Hematopoietic multipotent progenitor cell treated with erythropoietin and hydrocortisone succinate and interleukin-3 and kit ligand, for 15 days (in vitro differentiated cells): ENCODE results near the gene SLC2A4RG.
A peak's percentile ranks its signal among the peaks of the same experiment; 100 is the strongest.

Experiments
- DNase-seq: peaks from one replicate; pipeline ENCODE4 v3.0.0-alpha.2; 2015; ENCODE audit warnings: low spot score

SLC2A4RG gene

GRCh38 chr20:63739130-63740069 lies at the start of gene SLC2A4RG:
SLC2A4RG (plus strand) TSS chr20:63739776; CDS start chr20:63739913, 137 bp downstream.
- DNase-seq: peak; percentile 81

- DNase-seq: no peak
These were observed 49.3 kb upstream of the SLC2A4RG start for GRCh38 chr20:63690003-63690897.

GRCh38 chr20:63690898-63691710 lies 48.5 kb upstream of the SLC2A4RG start:
- DNase-seq: no peak

GRCh38 chr20:63691711-63692435 lies 47.7 kb upstream of the SLC2A4RG start:
- no peak for DNase-seq

GRCh38 chr20:63692436-63693082 lies 47.0 kb upstream of the SLC2A4RG start:
- DNase-seq: no peak

GRCh38 chr20:63693083-63693732 lies 46.4 kb upstream of the SLC2A4RG start:
- DNase-seq: no peak

- no peak for DNase-seq
These were observed 45.6 kb upstream of the SLC2A4RG start for GRCh38 chr20:63693733-63694583.

GRCh38 chr20:63694584-63695423 lies 44.8 kb upstream of the SLC2A4RG start:
- DNase-seq: no peak

GRCh38 chr20:63695424-63696305 lies 43.9 kb upstream of the SLC2A4RG start:
- no peak for DNase-seq

GRCh38 chr20:63696306-63696627 lies 43.3 kb upstream of the SLC2A4RG start:
- no peak for DNase-seq

GRCh38 chr20:63696628-63697356 lies 42.8 kb upstream of the SLC2A4RG start, which contains the start of gene TNFRSF6B:
TNFRSF6B (plus strand) TSS chr20:63696652; CDS start chr20:63696768, 116 bp downstream.
- no peak for DNase-seq

- no peak for DNase-seq
These were observed 42.2 kb upstream of the SLC2A4RG start for GRCh38 chr20:63697357-63697867.

- DNase-seq: no peak
These were observed 41.6 kb upstream of the SLC2A4RG start for GRCh38 chr20:63697868-63698545.

- DNase-seq: no peak
These were observed 40.7 kb upstream of the SLC2A4RG start for GRCh38 chr20:63698739-63699465.
